H1 (cell line): Measurements from ENCODE around the gene TCF19. TPM values are rescaled to one million over a fixed set of nuclear protein-coding genes. Genes with fewer than 3 reads are reported as not detected.
"Not testable (repeated sequence)": the region's sequence is repeated elsewhere in the genome, so short reads cannot be mapped to it uniquely, and the experiment has no call there.

Source experiments
- CTCF ChIA-PET: fragments of 300-600 bp; sonication (Branson Sonifier 250); formaldehyde crosslinking; loops from one replicate; lab custom pipeline; 2021; ENCODE audit not compliant: partially characterized antibody; lab: Charles Lee
- POLR2A ChIA-PET: fragments of 300-600 bp; sonication (Branson Sonifier 250); formaldehyde crosslinking; loops from one replicate; lab custom pipeline; 2021; ENCODE audit warnings: inconsistent platforms; ENCODE audit not compliant: partially characterized antibody; lab: Charles Lee
- DNase-seq, 2 experiments: peaks; one replicate each; pipeline versions ENCODE4 v3.0.0 to v3.0.0-alpha.2; 2010 to 2022; ENCODE audit warnings: low spot score in 2 of 2, low read depth in 1 of 2, mixed read lengths in 1 of 2
- FAIRE-seq: peaks from 2 replicates; lab custom pipeline; 2011; peaks lifted over from hg19 to GRCh38; lab: Jason Lieb, UNC
- H2AFZ ChIP-seq: 2 replicates; pipeline ENCODE4 v1.8.1; 2012; ENCODE audit warnings: low read length, inconsistent platforms
- H2AK5ac ChIP-seq: 2 replicates; pipeline ENCODE4 v1.6.1; 2013; ENCODE audit warnings: low read depth, low read length
- H2BK120ac ChIP-seq: replicated peaks from 2 replicates; pipeline ENCODE3; 2013; ENCODE audit warnings: low read depth, low read length, inconsistent platforms
- H2BK12ac ChIP-seq: 2 replicates; pipeline ENCODE4 v1.6.1; 2013; ENCODE audit warnings: low read depth, low read length
- H2BK15ac ChIP-seq: 2 replicates; pipeline ENCODE4 v1.6.1; 2013; ENCODE audit warnings: low read length
- H2BK20ac ChIP-seq: 2 replicates; pipeline ENCODE4 v1.6.1; 2013; ENCODE audit warnings: low read length
- H2BK5ac ChIP-seq: 2 replicates; pipeline ENCODE4 v1.6.1; 2013; ENCODE audit warnings: low read depth, low read length
- H3K14ac ChIP-seq: 2 replicates; pipeline ENCODE4 v1.6.1; 2013; ENCODE audit warnings: inconsistent platforms; ENCODE audit not compliant: insufficient read length
- H3K18ac ChIP-seq: 2 replicates; pipeline ENCODE4 v1.6.1; 2013; ENCODE audit warnings: low read length; ENCODE audit errors: extremely low read depth
- H3K23ac ChIP-seq: 2 replicates; pipeline ENCODE4 v1.6.1; 2013; ENCODE audit warnings: inconsistent platforms; ENCODE audit not compliant: insufficient read length
- H3K23me2 ChIP-seq: 2 replicates; pipeline ENCODE4 v1.6.1; 2013; ENCODE audit warnings: low read depth, low read length
- H3K27ac ChIP-seq: 2 replicates; pipeline ENCODE4 v1.6.1; 2011; ENCODE audit warnings: low read depth, low read length, inconsistent platforms
- H3K27me3 ChIP-seq, 4 experiments: replicated peaks in 1 of 4; 1 replicate in 1 of 4; 2 replicates in 3 of 4; pipeline versions ENCODE4 v1.6.1 to v1.8.1; 2011 to 2013; ENCODE audit warnings: low read length in 3 of 4, mild to moderate bottlenecking in 3 of 4, inconsistent platforms in 2 of 4, mixed read lengths in 2 of 4, moderate library complexity in 1 of 4; ENCODE audit not compliant: control insufficient read depth in 3 of 4, insufficient read depth in 3 of 4; ENCODE audit errors: extremely low read depth in 1 of 4
- H3K36me3 ChIP-seq, 4 experiments: 2 replicates each; pipeline versions ENCODE4 v1.6.1 to v1.8.1; 2011 to 2013; ENCODE audit warnings: mild to moderate bottlenecking in 4 of 4, low read length in 3 of 4, moderate library complexity in 2 of 4, control low read depth in 1 of 4, inconsistent platforms in 1 of 4; ENCODE audit not compliant: insufficient read depth in 4 of 4, control insufficient read depth in 2 of 4
- H3K4ac ChIP-seq: replicated peaks from 2 replicates; pipeline ENCODE3; 2013; ENCODE audit warnings: low read length, low read depth, mixed read lengths, inconsistent platforms; ENCODE audit not compliant: insufficient read length
- H3K4me1 ChIP-seq, 4 experiments: replicated peaks in 1 of 4; 1 replicate in 1 of 4; 2 replicates in 3 of 4; pipeline versions ENCODE4 v1.6.1 to v1.8.1; 2011 to 2013; ENCODE audit warnings: low read length in 3 of 4, inconsistent platforms in 2 of 4, mixed read lengths in 1 of 4; ENCODE audit not compliant: insufficient read depth in 4 of 4, control insufficient read depth in 3 of 4
- H3K4me2 ChIP-seq, 2 experiments: 2 replicates each; pipeline versions ENCODE4 v1.6.1 to v1.8.1; 2011 to 2013; ENCODE audit warnings: low read depth in 2 of 2, low read length in 2 of 2, control low read depth in 1 of 2, inconsistent platforms in 1 of 2, mild to moderate bottlenecking in 1 of 2; ENCODE audit not compliant: insufficient read depth in 1 of 2
- H3K4me3 ChIP-seq, 4 experiments: fragments of 200-600, 300-600 bp in 1 of 4; sonication (generic), shearing (Covaris generic), sonication (Bioruptor Twin) in 1 of 4; 2 replicates each; pipeline versions ENCODE4 v1.5.1 to v1.8.1; 2011 to 2016; ENCODE audit warnings: low read length in 4 of 4, low read depth in 3 of 4, control low read depth in 2 of 4, inconsistent platforms in 2 of 4, mild to moderate bottlenecking in 2 of 4, mixed read lengths in 1 of 4, moderate library complexity in 1 of 4; ENCODE audit not compliant: insufficient read depth in 2 of 4; ENCODE audit errors: extremely low read depth in 1 of 4
- H3K56ac ChIP-seq: replicated peaks from 2 replicates; pipeline ENCODE3; 2013; ENCODE audit warnings: low read depth, mild to moderate bottlenecking, mixed read lengths, low read length, inconsistent platforms; ENCODE audit not compliant: insufficient read length
- H3K79me1 ChIP-seq: 2 replicates; pipeline ENCODE4 v1.6.1; 2013; ENCODE audit warnings: low read depth, low read length, control low read depth
- H3K79me2 ChIP-seq, 2 experiments: 2 replicates each; pipeline versions ENCODE4 v1.6.1 to v1.8.1; 2012 to 2013; ENCODE audit warnings: low read length in 2 of 2, mild to moderate bottlenecking in 2 of 2, inconsistent platforms in 1 of 2; ENCODE audit not compliant: insufficient read depth in 2 of 2, control insufficient read depth in 1 of 2
- H3K9ac ChIP-seq, 4 experiments: replicated peaks in 1 of 4; 1 replicate in 1 of 4; 2 replicates in 3 of 4; pipeline versions ENCODE4 v1.6.1 to v1.8.1; 2011 to 2013; ENCODE audit warnings: low read depth in 3 of 4, low read length in 3 of 4, control low read depth in 2 of 4, mild to moderate bottlenecking in 2 of 4, moderate library complexity in 2 of 4, inconsistent platforms in 1 of 4; ENCODE audit errors: extremely low read depth in 1 of 4
- H3K9me3 ChIP-seq, 2 experiments: 2 replicates each; pipeline versions ENCODE4 v1.6.1 to v1.8.1; 2012 to 2013; ENCODE audit warnings: mild to moderate bottlenecking in 2 of 2, moderate library complexity in 2 of 2, control low read depth in 1 of 2, inconsistent platforms in 1 of 2, low read depth in 1 of 2, low read length in 1 of 2, mixed read lengths in 1 of 2; ENCODE audit not compliant: insufficient read depth in 2 of 2
- H4K20me1 ChIP-seq, 2 experiments: replicated peaks in 1 of 2; 2 replicates each; pipeline versions ENCODE3 to v1.8.1; 2011 to 2013; ENCODE audit warnings: inconsistent platforms in 2 of 2, low read length in 2 of 2, mild to moderate bottlenecking in 1 of 2; ENCODE audit not compliant: insufficient read depth in 2 of 2, control insufficient read depth in 1 of 2
- H4K5ac ChIP-seq: 2 replicates; pipeline ENCODE4 v1.6.1; 2013; ENCODE audit warnings: low read length, low read depth, mixed read lengths, inconsistent platforms; ENCODE audit not compliant: insufficient read length
- H4K8ac ChIP-seq: 2 replicates; pipeline ENCODE4 v1.8.0; 2013; ENCODE audit warnings: mild to moderate bottlenecking, moderate library complexity, low read length, inconsistent platforms; ENCODE audit not compliant: insufficient read depth; ENCODE audit errors: extremely low read depth
- H4K91ac ChIP-seq: replicated peaks from 2 replicates; pipeline ENCODE3; 2013; ENCODE audit warnings: low read length, mixed read lengths, inconsistent platforms; ENCODE audit not compliant: insufficient read length
- EZH2 ChIP-seq: fragments of 200-600 bp; sonication (generic); IDR thresholded peaks from 2 replicates; pipeline ENCODE4 v1.7.1; 2012; ENCODE audit warnings: low read depth, mild to moderate bottlenecking, moderate library complexity, low read length, inconsistent platforms; ENCODE audit not compliant: severe bottlenecking
- KDM4A ChIP-seq: IDR thresholded peaks from one replicate; pipeline ENCODE4 v1.7.1; 2012; ENCODE audit warnings: low read depth, mild to moderate bottlenecking, moderate library complexity, low read length, inconsistent platforms; ENCODE audit not compliant: severe bottlenecking
- PHF8 ChIP-seq: fragments of 200-600 bp; sonication (generic); conservative IDR thresholded peaks from 2 replicates; pipeline ENCODE4 v1.7.1; 2012; ENCODE audit warnings: low read depth, mild to moderate bottlenecking, inconsistent platforms, low read length, moderate library complexity
- RAD21 ChIP-seq, 2 experiments: IDR thresholded peaks in 1 of 2; conservative IDR thresholded peaks in 1 of 2; 2 replicates each; pipeline ENCODE4 v1.6.1; 2011; ENCODE audit warnings: low read depth in 2 of 2, low read length in 2 of 2, improper control_type of control experiment in 1 of 2, inconsistent platforms in 1 of 2, mild to moderate bottlenecking in 1 of 2, moderate library complexity in 1 of 2
- SIRT6 ChIP-seq: IDR thresholded peaks from one replicate; pipeline ENCODE4 v1.7.1; 2012; ENCODE audit warnings: low read length, inconsistent platforms
- WGBS, 2 experiments: shearing (Covaris generic) in 1 of 2; methylation state at CpG; one replicate each; pipeline versions ENCODE4 v1.1.6 to v1.1.7; 2013 to 2015; ENCODE audit warnings: low lambda C conversion rate in 2 of 2, mixed read lengths in 2 of 2, inconsistent platforms in 1 of 2, low coverage in 1 of 2, missing lambda C conversion rate in 1 of 2; ENCODE audit not compliant: insufficient replicate concordance in 2 of 2, insufficient coverage in 1 of 2, insufficient read length in 1 of 2; ENCODE audit errors: extremely low coverage in 1 of 2, missing lambda C conversion rate in 1 of 2; 5-methylcytosine and 5-hydroxymethylcytosine counted together
- polyA plus RNA-seq, 7 experiments: library from polyadenylated mRNA; depleted of rRNA in 3 of 7; stranded (reverse) in 5 of 7; unstranded in 2 of 7; fragments of >200 nt in 5 of 7; fragments of 200-250 nt in 2 of 7; gene quantifications; 1 replicate in 5 of 7; 2 replicates in 1 of 7; 4 replicates in 1 of 7; pipeline versions ENCODE4 v1.2.1 to v1.2.3, GENCODE V29; 2011 to 2013; ENCODE audit warnings: missing spikeins in 2 of 7, mixed read lengths in 2 of 7
- total RNA-seq: library from RNA; stranded (reverse); fragmentation: NEBNext Ultra II Directional; extraction: Animal tissue kit (Norgen Biotek cat#: 25700); gene quantifications from 2 replicates; pipeline ENCODE4 v1.2.1, GENCODE V29; 2021

Gene TCF19
- total and polyA plus RNA-seq, 2 of the 8 experiments (the other 6 are each of a cell fraction or from before 2014, with no cell fraction given) = 7.2 to 11.0 TPM

- TF ChIP-seq PHF8 (0 out of 2 replicates have a peak, but pooled peaks have one; percentile 41), SIRT6 (no peak), EZH2 (no peak), KDM4A (peak; percentile 63), RAD21 (IDR thresholded peaks at IDR 0.05 in 1 of 2, conservative IDR thresholded peaks at IDR 0.05 in 1 of 2; ENCODE audit: low read depth in 2 of 2, low read length in 2 of 2) (peak; percentile 1 to 11; a peak in 1 of 4 replicates)
Observed at GRCh38 chr6:31197559-31198305, 39.3 kb downstream of the TCF19 start (continued).

GRCh38 chr6:31199105-31199452, 40.7 kb downstream of the TCF19 start:
- ChIA-PET POLR2A (interaction anchor here (61.6 kb wide), 1 partner anchor 52 kb away, joined by 2251 read pairs; the partner anchor contains the start of genes CCHCR1, CDSN, POU5F1 and PSORS1C1), CTCF (interaction anchor here (1.5 to 8.7 kb wide), 2 partner anchors 12 to 167 kb away, joined by 4 to 103 read pairs; no protein-coding TSS in a partner anchor)
- H3K9ac ChIP-seq, H2BK120ac ChIP-seq, H2BK20ac ChIP-seq, H3K79me1 ChIP-seq, H3K23ac ChIP-seq, H3K27ac ChIP-seq, H2BK12ac ChIP-seq, H4K8ac ChIP-seq, H2BK5ac ChIP-seq, H3K9me3 ChIP-seq, H4K91ac ChIP-seq, H2AK5ac ChIP-seq, DNase-seq, H2AFZ ChIP-seq, H4K20me1 ChIP-seq, H3K14ac ChIP-seq, H3K18ac ChIP-seq, H3K27me3 ChIP-seq, H3K4me2 ChIP-seq, H2BK15ac ChIP-seq, H3K56ac ChIP-seq, H4K5ac ChIP-seq, H3K23me2 ChIP-seq, H3K79me2 ChIP-seq, H3K4ac ChIP-seq, H3K36me3 ChIP-seq, FAIRE-seq, H3K4me3 ChIP-seq: not testable (repeated sequence)
- 95% methylated on average over 4 of the region's 4 CpGs; no CpG with 5 or more reads in 1 of the 2 experiments for WGBS, 2 experiments
- peaks cover 7 to 12% (median 9%) of the 10 kb centered on the region in 4 experiments for H3K4me1 ChIP-seq
